Islet precursor cell (in vitro differentiated cells): Measurements from ENCODE around the gene FBXO40.
"Not testable (repeated sequence)": the region's sequence is repeated elsewhere in the genome, so short reads cannot be mapped to it uniquely, and the experiment has no call there.

Experiments used
- DNase-seq: peaks from one replicate; pipeline ENCODE4 v3.0.0-alpha.2; 2018

FBXO40 gene

GRCh38 chr3:121592856-121593702 is at the start of gene FBXO40:
Gene FBXO40, plus strand, starts transcription at chr3:121593379. Its CDS starts 27,197 bp downstream, at chr3:121620576.
- DNase-seq, result peak; percentile 68

DNA sequence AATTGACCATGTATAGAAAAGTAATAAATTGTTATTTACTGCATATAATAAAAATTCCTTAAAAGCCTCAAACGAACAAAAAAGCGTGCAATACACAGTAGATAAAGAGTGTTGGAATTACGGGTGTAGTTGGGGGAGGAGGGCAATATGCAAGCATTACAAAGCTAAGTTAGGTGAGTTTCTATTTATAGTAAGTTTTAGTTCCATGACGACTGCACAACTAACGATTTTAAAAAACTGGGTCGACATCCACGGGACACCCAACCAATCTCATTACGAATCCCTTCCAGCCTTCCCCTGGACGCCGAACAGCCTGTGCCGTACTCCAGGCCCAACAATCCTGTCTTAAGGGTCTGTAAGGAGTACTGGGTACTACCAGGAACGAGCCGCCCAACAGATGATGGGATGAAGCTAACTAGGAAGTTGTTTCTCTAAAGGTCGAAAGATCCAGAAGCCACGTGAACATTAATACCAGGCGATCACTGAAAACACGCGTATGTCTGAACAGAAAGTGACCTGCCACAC is 48.1 kb upstream of the FBXO40 start:
- peak; percentile 55 for DNase-seq

DNA sequence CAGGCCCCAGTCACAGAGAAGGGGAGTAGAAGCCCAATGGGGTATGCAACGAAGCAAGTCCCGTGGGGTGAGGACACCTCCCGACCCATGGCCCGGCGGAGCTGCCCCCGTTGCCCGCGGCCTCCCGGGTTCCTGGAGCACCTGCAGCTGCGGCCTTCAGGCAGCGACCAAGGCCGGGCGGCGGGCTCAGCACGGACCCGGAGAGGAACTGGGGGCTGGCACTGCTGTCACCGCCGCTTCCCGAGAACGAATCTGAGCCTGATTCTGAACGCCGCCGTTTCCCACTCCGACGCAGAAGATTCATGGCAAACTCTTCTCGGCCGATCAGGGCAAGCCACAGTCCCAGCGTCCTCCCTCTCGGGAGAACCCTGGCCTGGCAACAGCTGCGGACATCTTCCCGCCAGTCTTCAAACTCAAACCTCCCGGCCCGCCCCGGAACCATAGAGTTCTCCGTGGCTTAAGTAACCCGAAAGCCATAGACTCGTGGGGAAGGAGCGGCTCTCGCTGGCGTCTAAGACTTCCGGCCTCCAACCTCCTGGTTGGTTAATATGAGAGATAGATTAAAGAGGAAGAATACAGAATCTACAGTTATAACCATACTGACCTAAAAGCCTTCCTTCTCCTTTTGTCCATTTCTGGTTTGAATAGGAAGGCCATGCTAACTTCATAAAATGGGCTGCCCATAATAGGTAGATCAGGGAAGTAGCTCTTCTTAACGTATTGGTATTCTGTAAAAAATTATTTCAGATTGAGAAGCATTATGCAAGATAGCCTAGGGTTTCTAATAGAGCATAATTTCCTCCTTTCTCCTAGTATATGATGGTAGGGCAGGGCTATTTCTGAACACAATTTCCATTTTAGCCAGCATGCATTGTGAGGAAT is 47.4 kb upstream of the FBXO40 start, which contains the start of gene POLQ:
POLQ (minus strand) TSS at position 415 of the 882 bp plus-strand sequence; CDS start at position 304, 111 bp downstream.
- peak; percentile 93 for DNase-seq

GRCh38 chr3:121552379-121552778 is 40.8 kb upstream of the FBXO40 start:
- no peak for DNase-seq

DNA sequence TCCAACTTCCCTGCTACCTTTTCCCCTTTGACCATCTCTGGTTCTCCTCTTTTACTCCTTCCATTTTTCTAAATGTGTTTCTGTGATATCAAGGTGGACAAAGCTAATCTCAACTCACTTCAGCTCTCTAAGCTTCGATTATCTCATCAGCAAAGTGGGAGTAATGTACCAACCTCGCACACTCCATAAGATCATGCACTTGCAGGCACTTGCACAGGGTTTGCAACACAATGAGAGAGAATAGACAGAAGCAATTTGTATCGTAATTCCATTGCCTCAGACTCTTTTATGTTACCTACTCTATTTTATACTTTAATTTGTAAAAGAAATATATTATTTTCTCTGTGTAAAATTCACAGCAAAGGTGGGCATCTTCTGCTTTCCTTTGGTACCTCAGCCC is 40.4 kb upstream of the FBXO40 start:
- no peak for DNase-seq

GRCh38 chr3:121557426-121557934 is 35.7 kb upstream of the FBXO40 start:
- no peak for DNase-seq

- DNase-seq, result no peak
These were observed 31.0 kb upstream of the FBXO40 start for GRCh38 chr3:121562148-121562547.

GRCh38 chr3:121566773-121567172 is 26.4 kb upstream of the FBXO40 start:
- DNase-seq, result no peak

DNA sequence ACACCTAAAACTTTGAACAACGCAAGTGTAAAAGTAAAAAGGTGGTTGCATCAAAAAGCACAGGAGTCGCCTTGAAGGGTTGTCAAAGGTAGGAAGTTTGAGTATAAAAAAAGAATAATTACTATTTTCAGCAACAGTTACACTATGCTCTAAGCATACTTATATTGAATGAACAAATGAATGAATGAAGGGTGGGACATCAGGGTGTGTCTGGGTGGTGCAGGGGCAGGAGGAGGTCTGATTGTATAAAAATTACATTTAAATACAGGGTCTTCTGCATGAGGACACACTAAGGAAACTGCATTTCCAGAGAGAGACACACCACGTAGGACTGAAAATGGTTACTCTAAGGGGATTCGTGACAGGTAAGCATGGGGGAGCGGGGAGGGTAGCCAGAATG is 25.5 kb upstream of the FBXO40 start, which contains the start of gene ARGFX:
ARGFX (plus strand) TSS at position 301 of the 400 bp plus-strand sequence. CDS start 2,765 bp downstream, outside the sequence.
- DNase-seq, result no peak

GRCh38 chr3:121574449-121574848 is 18.7 kb upstream of the FBXO40 start:
- DNase-seq, result peak; percentile 62

- no peak for DNase-seq
These were observed 11.5 kb upstream of the FBXO40 start for GRCh38 chr3:121581691-121582090.

GRCh38 chr3:121584418-121584817 is 8.8 kb upstream of the FBXO40 start:
- no peak for DNase-seq

DNA sequence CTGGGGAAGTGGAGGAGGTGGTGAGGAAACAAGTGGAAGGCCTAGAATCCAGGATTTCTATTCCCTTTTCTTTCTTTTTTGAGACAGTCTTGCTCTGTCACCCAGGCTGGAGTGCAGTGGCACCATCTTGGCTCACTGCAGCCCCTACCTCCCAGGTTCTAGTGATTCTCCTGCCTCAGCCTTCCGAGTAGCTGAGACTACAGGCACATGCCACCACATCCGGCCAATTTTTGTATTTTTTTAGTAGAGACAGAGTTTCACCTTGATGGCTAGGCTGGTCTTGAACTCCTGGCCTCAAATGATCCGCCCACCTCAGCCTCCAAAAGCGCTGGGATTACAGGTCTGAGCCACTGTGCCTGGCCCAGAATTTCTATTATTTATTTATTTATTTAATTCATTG is 627 bp downstream of the FBXO40 start:
- peak; percentile 12 for DNase-seq

- DNase-seq, result no peak
These were observed 1.7 kb downstream of the FBXO40 start for GRCh38 chr3:121594850-121595249.

DNA sequence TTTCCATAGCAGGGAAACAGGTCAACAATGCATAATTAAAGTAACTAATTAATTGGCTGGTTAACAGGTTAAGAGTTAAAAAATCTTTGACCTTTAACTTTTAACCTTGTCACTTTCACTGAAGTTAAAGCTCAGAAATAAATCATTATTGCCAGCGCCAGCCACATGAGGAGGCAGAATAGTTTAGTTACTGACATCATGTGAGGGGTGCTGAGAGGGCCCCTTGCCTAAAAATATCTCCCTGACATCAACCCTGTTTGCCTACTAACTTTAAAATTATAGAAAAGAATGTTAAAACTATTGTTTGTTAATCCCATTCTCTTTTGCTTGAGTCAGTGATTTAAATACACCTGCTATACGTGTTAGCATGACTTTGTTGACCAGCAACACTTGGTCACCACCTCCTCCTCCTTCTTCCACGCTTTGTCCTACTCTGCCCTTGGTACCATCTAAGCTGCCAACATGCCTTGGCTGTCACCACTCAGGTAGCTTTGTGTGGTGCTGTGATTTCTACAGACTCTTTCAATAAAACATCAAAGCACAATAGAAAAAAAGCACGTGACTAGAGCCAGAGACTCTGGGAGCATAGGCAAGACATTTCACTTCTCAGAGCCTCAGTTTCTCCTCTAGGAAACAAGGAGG is 2.7 kb downstream of the FBXO40 start:
- DNase-seq, result no peak

- no peak for DNase-seq
These were observed 5.4 kb downstream of the FBXO40 start for GRCh38 chr3:121598564-121598963.

DNA sequence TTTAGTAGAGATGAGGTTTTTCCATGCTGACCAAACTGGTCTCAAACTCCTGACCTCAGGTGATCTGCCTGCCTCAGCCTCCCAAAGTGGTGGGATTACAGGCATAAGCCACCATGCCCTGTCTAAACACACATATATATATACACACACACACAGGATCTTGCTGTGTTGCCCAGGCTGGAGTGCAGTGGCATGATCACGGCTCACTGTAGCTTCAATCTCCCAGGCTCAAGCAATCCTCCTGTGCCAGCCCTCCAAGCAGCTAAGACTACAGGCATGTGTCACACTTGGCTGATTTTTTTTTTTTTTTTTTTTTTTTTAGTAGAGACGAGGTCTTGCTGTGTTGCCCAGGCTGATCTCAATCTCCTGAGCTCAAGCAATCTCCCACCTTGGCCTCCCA is 6.7 kb downstream of the FBXO40 start:
- DNase-seq, result not testable (repeated sequence)

DNA sequence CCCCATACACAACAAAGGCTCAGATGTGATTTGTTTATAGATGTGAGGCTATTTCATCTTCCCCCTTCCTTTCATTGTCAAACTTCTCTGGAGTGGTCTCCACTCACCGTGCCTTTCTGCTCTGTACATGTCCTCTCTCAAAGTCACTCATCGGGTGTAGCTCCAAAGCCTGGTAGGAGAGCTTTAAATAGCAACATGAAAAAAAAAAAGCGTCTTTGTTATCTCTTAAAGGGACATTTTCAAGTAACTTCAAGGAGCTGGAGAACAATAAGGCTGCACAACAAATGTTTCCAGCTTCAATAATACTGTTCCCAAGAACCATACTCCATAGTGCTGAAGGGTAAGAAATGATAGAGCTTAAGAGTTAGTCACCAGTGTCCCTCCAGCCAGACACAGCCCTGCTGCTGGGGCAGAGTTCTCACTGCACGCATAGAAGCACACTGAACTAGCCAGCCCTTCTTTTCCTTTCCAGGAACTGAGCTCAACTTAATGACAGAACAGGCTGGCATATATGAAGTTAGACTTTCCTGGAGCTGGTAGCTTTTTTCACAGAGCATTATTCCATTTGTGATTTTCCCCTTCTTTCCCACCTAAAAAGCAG is 8.1 kb downstream of the FBXO40 start:
- DNase-seq, result no peak

GRCh38 chr3:121604759-121605158 is 11.6 kb downstream of the FBXO40 start:
- no peak for DNase-seq

GRCh38 chr3:121606106-121606505 is 12.9 kb downstream of the FBXO40 start:
- DNase-seq, result no peak

- no peak for DNase-seq
These were observed 26.5 kb downstream of the FBXO40 start for GRCh38 chr3:121619691-121620090.

GRCh38 chr3:121621491-121621890 is 28.3 kb downstream of the FBXO40 start:
- DNase-seq, result peak; percentile 42
